Left kidney (tissue), 2 donors: ENCODE measurements around the gene SLAMF8. TPM values are rescaled to one million over a fixed set of nuclear protein-coding genes. Genes with fewer than 3 reads are reported as not detected.

Source experiments
- DNase-seq: peaks from one replicate; pipeline ENCODE4 v3.0.0-alpha.2; 2013
- polyA plus RNA-seq: library from polyadenylated mRNA; unstranded; fragments of 120-200 nt; gene quantifications from one replicate; pipeline ENCODE4 v1.2.1, GENCODE V29; 2013; ENCODE audit not compliant: insufficient read length

SLAMF8 gene
- polyA plus RNA-seq, 1 donor: 0.80 TPM

- no peak for DNase-seq
Observed at GRCh38 chr1:159870704-159871103, 44.0 kb downstream of the SLAMF8 start.

DNA sequence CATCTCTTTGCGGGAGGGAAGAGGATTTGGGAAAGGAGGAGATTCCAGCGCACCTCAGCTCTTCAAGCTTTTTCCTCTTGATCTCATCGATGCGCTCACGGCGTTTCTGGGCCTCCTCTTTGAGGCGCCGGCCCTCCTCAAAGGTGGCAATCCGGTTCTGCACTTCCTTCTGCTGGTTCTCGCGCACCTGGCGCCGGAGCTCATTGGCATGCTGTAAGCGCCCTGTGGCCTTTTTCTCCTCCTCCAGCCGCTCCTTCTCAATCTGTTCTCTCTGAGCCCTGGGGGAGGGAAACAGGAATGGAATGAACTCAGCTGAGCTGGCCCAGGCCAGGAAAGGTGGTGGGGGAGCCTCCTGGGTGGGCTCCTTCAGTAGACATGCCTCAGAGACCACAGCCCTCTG lies 46.2 kb downstream of the SLAMF8 start:
- DNase-seq: no peak

DNA sequence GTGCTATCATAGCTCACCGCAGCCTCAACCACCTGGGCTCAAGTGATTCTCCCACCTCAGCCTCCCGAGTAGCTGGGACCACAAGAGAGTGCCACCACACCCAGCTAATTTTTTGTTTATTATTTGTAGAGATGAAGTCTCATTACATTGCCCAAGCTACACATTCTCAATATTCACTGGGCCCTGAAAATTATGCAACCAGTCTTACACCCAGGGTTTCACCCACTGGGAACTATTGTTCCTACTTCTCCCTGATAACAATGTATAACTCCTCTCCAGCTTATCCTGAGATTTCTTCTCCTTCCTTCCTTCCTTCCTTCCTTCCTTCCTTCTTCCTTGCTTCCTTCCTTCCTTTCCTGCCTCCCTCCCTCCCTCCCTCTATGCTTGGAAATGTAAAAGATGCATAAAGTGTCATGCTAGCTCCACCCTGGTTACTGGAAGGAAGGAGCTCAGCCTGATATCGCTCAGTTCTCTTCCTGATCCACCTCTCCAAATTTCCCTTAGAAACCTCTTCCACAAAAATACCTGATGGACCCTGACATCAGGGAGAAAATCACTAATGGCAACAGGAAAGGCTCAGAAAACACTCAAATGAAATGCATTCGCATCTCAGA lies 47.0 kb downstream of the SLAMF8 start:
- DNase-seq: no peak

GRCh38 chr1:159877695-159878444 lies 51.2 kb downstream of the SLAMF8 start:
- DNase-seq: no peak

DNA sequence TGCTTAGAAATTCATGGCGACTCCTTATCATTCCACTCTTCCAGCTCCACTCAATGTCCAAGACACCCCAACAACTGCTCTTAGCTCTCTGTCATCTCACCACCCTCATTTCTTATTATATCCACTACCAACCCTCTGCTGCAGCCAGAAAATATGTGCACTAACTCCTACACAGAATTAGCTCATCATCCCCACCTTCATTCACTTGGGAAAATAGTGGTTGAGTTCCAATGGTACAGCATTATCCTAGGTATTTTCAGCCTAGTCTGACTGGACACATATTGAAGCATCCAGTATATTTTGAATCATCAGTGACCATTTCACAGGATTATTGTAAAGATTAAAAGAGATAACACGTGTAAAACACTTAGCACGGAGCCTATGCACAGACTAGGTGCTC lies 52.5 kb downstream of the SLAMF8 start:
- DNase-seq: no peak

DNA sequence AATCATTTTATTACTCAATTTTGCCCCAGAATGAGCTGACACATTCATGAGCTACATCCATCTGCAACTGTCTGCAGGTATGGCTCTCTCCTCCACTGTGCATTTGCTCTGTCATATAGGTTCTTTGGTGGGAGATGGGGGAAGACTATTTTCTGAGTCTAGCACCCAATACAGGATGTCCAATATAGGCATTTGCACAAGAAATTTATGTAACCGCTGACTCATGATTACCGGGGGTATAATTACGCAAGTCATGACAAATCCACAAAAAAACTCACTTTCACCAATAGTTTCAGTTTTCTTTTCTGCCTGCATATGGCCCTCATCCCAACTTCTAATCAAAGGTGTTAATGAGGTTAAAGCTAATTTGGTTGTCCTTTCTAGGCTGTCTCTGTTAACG lies 53.3 kb downstream of the SLAMF8 start:
- no peak for DNase-seq

DNA sequence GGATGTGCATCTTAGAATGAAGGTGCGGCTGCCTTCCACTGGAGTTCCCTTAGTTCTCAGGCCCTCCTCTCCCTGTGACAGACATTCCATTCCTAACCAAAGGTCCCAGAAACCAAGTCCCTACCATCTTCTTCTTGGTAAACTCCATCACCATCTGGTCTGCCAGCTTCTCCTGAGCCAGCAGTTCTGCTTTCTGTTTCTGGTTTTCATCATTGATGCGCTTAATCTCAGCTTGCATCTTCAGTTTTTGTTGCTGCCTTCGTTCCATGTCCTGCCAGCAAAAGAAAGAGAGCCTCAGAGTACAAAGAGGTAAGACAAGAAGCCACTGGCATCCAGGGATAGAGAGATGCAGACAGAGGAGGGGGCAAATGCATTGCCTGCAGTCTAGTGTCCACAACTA lies 53.8 kb downstream of the SLAMF8 start:
- no peak for DNase-seq

DNA sequence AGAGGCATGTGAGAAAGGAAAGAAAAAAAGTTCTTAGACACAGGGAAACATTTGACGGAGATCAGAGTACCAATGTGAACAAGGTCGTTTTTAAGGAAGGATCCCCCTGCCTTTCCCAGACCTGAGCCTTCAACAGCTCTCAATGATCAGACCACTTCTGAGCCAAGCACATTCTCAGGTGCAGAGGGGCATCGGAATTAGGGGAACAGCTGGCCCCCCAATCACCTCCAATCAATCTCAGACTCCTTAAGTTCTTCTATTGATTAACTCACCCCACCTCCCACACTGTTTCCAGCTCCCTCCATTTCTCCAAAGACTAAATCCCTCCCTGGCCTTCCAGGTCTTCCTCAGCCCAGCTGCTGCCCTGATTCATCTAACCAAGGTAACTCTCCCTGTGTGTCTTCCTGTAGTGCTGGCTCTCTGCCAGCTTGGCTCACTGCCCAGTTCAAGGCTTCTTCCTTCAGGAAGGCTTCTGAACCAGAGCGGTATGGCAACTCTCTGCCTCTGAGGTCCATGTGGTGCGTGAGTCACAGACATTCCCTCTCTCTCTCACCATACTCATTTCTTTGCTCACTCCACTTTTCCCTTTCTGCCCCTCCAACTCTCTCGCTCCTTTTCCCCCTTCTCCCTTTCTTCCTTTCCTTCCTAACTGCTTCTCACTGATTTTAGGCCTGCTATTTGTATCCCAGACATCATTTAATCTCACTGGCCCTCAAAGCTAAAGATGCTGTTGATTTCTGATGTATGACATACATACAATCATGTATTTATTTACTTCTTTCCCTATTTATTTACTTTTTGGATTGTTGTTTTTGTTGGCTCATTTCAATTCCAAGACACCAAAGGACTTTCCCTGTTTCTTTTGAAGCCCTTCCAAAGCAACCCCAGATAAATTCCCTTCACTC lies 55.2 kb downstream of the SLAMF8 start:
- DNase-seq: peak; percentile 61

- no peak for DNase-seq
Observed at GRCh38 chr1:159882527-159882862, 55.8 kb downstream of the SLAMF8 start.

DNA sequence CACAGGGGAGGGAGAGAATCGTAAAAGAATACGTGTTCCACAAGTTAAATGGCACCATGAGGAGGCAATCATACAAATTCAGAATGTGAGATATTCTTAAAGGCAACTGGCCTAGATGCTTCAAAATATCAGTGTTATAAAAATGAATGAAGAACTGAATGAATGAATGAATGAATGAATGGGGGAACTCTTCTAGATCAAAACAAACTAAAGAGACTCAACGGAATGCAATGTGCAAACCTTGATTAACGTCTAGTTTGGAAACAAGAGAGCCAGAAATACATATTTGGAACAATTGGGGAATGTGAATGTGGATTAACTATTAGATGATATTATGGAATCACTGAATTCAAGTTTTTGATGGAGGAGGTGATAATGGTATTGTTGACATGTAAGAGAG lies 56.5 kb downstream of the SLAMF8 start:
- no peak for DNase-seq

DNA sequence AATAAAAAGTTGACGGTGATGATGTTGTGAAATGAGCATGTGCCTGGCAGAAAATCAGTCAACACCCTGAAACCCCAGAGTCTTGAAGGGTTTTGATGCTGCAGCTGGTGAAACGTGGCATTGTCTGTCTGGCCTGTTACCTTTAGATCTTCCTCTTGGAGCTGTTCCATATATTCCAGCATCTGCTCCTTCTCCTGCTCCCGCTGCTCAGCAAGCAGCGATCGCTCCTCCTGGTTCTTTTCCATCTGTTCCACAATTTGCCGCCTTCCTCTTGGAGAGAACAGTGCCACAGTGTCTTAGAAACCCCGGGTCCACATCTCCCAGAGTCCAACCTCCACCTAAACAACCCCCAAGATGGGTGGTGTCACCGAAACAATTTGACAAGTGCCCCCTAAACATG lies 57.6 kb downstream of the SLAMF8 start:
- DNase-seq: no peak

Other genes with a start within 250 kb of the SLAMF8 start
- gene APCS, start 239.0 kb upstream of the SLAMF8 start, polyA plus RNA-seq: not detected
- gene CRP, start 112.3 kb upstream of the SLAMF8 start, polyA plus RNA-seq: not detected
- 20.3 TPM for gene DUSP23, start 45.9 kb upstream of the SLAMF8 start, polyA plus RNA-seq
- 0.27 TPM for gene FCRL6, start 24.5 kb upstream of the SLAMF8 start, polyA plus RNA-seq
- gene VSIG8, start 35.8 kb downstream of the SLAMF8 start, polyA plus RNA-seq: 0.17 TPM
- 3.8 TPM for gene CFAP45, start 73.3 kb downstream of the SLAMF8 start, polyA plus RNA-seq
- gene TAGLN2, start 98.6 kb downstream of the SLAMF8 start, polyA plus RNA-seq: 94.6 TPM
- gene IGSF9, start 118.7 kb downstream of the SLAMF8 start, polyA plus RNA-seq: 15.6 TPM
- gene SLAMF9, start 127.4 kb downstream of the SLAMF8 start, polyA plus RNA-seq: not detected
- gene PIGM, start 205.1 kb downstream of the SLAMF8 start, polyA plus RNA-seq: 15.6 TPM
- 22.2 TPM for gene KCNJ10, start 243.3 kb downstream of the SLAMF8 start, polyA plus RNA-seq